NCI-H187 treated with DMSO at 0.1 percent for 48 hours (cell line): Measurements from ENCODE around the gene CCR9.
"Not testable (repeated sequence)": the region's sequence is repeated elsewhere in the genome, so short reads cannot be mapped to it uniquely, and the experiment has no call there.

Experiments used
- DNase-seq: peaks from one replicate; lab custom pipeline; 2025; lab: John Stamatoyannopoulos, UW

The CCR9 gene, protein sequence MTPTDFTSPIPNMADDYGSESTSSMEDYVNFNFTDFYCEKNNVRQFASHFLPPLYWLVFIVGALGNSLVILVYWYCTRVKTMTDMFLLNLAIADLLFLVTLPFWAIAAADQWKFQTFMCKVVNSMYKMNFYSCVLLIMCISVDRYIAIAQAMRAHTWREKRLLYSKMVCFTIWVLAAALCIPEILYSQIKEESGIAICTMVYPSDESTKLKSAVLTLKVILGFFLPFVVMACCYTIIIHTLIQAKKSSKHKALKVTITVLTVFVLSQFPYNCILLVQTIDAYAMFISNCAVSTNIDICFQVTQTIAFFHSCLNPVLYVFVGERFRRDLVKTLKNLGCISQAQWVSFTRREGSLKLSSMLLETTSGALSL

DNA sequence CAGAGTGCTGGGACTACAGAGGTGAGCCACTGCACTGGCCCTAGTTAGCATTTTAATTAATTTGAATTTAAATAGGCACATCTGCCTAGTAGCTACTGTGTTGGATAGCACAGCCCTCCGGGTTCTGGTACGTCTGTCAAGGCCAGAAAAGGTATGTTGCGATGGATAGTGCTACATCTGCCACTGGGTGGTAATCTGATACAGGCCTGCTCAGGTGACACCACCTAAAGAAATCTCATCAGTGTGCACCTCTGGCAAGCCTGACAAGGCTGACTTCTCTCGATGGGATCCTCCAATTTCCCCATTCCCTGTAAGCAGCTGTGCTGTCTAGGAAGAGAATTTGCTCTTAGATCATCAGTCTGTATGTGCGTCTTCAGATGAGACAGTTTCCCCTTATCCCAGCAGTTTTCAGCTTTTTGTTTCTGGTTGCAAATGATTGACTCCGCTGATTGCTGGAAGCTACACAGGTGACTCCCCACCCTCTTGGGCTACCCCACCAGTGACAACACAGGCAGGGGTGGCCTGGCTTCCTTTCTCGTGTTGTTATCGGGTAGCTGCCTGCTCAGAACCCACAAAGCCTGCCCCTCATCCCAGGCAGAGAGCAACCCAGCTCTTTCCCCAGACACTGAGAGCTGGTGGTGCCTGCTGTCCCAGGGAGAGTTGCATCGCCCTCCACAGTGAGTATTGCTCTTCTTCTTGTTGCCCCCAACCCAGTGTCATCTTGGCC lies at the start of gene CCR9:
TSS of gene CCR9 (plus strand) at position 565 of the 727 bp plus-strand sequence. CDS start 8,391 bp downstream, outside the sequence.
- DNase-seq = no peak

DNA sequence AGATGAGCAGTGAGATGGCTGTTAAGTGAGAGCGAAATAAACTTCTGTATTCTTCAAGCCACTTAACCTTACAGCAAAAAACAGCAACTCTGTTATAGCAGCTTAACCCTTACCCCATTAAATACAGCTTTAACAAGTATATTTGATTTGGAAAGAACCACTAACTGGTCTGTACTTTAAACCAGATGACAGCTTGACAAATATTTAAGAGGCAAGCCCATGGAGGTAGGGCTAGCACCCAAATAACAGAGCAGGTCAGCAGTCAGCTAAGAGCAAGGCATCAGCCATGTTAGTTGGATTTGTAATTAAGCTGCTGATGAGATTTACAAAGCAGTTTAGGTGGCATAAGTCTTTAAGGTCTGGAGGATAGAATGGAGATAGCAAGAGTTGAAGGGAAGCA lies 47.9 kb upstream of the CCR9 start:
- no peak for DNase-seq

DNA sequence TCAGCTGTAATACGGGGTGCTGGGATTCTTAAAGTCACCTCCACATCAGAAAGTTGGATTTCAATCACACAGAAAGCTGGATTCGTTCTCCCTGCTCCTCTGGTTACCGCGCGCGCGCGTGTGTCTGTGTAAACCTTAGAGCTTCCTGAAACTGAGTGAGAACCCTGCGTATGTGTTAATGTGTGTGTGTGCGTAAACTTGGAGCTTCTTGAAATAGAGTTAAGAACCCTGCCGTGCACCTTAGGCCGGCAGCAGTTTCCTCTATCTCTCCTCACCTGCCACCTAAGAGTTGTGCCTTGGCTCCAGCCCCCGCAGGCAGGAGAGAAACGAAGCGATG lies 45.0 kb upstream of the CCR9 start:
- DNase-seq = no peak

DNA sequence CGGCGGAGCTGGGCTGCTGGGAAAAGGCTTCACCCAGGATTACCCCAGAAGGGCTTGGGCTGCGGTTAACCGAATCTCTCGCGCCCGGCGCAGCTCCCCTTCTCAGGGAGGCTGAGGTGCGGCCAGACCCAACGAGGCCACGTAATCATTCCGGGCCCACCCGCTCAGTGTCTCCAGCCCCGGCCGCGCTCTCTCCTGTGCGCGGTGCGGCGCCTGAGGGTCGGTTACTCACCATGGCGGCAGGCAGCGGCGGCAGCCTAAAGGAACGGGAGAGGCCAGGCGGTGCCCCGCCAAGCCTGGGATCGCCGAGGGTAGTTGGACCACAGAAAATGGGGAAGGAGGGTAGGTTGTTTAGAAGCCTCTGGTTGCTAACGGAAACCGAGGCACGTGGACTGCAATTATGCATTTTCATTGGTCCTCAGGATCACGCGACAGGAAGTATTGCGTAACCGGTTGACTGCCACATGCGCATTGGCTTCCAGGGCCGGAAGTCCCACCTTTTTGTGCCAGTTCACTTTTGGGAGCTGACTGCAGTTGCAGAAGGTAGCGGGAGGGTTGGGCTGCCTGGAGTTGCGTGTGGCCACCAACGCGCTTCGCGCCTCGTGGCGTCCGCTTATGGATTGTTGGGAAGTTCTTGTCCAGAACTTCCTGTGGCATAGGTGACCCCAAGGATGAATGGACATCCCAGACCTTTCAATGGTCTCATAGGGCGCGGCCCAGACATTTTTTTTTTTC lies 44.4 kb upstream of the CCR9 start, which contains the start of gene LZTFL1:
TSS of gene LZTFL1 (minus strand) at position 363 of the 735 bp plus-strand sequence. CDS start at position 235, 128 bp downstream.
- DNase-seq = peak; percentile 35

DNA sequence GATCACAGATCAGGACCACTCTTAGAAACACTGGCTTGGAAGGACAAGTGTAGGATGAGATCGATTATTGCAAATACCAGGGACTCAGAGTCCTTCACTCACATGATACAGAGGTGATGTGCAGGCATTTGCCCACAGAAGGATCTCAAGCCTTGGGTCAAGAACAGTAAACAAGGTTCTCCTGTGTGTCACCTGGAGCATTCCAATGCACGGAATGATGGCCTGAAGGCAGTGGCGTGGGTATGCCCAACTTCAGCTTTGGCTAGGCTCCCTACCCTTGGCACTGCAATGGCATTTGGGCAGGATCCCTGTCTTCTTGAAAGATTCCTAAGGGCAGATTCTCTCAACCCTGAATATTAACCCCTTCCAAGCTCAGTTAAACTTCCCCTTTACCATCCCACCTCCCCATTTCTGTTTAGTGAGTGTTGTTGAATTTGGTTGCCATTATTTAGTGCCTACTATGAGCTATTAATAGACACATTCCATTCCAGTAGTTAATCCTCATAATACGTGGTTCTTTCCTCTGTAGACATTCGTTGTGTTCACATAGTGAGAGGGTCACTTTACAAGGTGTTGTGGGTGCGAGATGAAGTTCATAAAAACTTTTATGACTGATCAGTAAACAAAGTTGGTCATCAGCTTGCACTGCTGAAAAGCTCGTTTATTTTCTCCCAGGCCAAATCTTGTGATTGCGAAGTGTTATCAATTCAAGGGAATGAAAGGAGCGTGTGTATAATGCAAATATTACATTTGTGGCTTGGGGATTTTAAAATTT lies 43.3 kb upstream of the CCR9 start:
- DNase-seq = no peak

DNA sequence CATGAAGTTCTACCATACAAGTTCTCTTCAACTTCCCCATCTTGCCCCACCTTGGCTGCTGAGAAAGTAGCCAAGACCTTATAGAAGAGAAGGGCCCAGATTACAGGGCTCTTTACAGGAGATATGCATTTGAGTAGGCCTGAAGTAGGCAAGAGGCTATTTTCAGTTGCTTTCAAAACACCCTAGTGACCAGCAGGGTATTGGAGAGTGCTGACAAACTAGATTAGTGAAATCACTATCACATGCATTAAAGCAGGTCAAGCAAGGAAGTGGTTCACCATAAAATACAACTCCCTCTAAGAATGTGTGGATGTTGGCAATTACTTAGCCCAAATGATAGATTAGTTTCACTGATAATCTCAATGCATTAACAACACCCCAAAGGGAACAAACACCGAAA lies 41.7 kb upstream of the CCR9 start:
- DNase-seq = no peak

DNA sequence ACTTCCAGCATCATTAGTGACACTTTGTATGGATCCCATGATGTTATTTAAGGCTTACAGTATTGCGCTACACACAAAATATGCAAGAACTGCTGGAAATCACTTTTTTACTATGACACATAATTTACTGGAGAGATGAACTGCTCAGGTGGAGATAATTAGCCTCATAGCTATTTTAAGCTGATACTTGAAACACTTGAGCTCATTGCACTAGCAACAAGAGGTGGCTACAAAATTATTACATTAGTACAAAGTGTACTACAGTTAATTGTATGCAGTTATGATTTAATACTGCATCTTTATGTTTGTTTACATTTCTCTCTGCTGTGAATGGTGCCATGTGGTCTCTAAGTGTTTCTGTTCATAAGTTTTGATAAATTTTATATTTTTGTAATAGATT lies 38.0 kb upstream of the CCR9 start:
- no peak for DNase-seq

DNA sequence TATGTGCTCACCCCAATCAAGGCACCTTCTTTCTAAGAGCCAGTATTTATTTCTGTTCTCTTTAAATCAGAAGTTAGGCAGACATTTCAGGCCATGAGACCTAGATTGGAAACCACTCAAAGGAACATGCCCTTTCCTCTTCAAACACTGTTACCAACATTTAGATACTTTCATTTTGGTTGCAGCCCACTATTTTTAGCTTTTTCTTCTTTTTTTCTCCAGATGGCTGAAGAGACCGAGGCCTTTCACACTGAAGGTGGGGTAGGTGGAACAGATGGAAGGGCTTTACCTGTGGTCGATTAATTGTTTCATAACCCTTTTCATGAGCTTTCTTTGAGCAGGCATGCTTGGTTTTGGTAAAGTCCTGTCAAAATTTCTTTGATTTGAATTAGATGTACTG lies 33.5 kb upstream of the CCR9 start:
- no peak for DNase-seq

DNA sequence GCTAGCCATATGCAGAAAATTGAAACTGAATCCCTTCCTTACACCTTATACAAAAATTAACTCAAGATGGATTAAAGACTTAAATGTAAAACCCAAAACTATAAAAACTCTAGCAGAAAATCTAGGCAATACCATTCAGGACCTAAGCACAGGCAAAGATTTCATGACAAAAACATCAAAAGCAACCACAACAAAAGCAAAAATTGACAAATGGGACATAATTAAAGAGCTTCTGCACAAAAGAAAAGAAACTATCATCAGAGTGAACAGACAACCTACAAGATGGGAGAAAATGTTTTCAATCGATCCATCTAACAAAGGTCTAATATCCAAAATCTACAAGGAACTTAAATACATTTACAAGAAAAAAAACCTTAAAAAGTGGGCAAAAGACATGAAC lies 30.0 kb upstream of the CCR9 start:
- DNase-seq = not testable (repeated sequence)

DNA sequence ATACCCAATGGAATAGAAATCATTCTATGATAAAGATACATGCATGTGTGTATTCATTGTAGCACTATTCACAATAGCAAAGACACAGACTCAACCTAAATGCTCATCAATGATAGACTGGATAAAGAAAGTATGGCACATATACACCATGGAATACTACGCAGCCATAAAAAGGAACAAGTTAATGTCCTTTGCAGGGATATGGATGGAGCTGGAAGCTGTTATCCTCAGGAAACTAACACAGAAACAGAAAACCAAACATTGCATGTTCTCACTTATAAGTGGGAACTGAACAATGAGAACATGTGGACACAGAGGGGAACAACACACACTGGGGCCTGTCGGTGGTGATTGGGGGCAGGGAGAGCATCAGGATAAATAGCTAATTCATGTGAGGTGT lies 29.3 kb upstream of the CCR9 start:
- not testable (repeated sequence) for DNase-seq

DNA sequence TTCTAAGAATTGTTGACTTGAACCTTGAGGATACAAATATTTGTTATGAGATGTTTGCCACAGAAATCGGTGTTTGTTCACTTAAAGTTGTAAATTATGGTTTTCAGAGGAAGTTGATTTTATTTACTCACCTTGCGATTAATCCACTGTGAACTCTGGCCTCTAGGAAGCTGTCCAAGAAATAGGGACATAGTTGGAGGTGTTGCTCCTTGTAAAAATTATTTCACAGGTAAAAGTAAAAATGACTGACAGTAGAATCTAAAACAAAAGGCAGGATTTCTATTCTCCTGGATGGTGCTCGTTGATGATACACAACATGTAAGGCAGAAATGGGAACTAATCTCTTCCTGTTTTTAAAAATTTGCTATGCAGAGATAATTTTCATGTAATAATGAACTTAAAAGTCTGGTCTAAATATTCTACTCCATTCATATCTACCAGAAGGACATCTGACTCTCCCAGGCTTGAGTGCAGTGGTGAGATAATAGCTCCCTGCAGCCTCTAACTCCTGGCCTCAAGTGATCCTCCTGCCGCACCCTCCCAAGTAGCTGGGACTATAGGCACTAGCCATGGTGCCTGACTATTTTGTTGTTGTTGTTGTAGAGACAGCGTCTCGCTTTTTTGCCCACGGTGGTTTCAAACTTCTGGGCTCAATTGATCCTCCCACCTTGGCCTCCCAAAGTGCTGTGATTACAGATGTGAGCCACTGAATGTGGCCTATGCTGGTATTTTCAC lies 27.4 kb upstream of the CCR9 start:
- DNase-seq = no peak

DNA sequence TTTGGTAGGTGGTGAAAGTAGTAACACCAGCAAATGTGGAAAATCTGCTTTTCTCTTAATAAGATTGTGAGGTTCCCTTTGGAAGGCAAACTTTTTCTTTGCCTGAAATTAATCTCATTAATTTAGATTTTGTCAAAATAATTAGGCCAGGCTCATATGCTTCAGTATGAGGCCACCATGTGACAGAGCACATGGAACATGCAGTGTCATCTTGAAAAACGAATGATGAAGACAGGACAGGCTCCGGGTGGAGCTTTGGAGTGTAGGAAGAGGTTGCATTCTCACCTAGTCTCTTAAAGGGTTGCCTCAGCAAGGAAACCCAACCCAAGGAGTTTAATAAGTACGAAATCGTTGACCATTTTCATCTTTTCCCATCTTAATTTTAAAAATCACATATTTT lies 25.9 kb upstream of the CCR9 start:
- no peak for DNase-seq

DNA sequence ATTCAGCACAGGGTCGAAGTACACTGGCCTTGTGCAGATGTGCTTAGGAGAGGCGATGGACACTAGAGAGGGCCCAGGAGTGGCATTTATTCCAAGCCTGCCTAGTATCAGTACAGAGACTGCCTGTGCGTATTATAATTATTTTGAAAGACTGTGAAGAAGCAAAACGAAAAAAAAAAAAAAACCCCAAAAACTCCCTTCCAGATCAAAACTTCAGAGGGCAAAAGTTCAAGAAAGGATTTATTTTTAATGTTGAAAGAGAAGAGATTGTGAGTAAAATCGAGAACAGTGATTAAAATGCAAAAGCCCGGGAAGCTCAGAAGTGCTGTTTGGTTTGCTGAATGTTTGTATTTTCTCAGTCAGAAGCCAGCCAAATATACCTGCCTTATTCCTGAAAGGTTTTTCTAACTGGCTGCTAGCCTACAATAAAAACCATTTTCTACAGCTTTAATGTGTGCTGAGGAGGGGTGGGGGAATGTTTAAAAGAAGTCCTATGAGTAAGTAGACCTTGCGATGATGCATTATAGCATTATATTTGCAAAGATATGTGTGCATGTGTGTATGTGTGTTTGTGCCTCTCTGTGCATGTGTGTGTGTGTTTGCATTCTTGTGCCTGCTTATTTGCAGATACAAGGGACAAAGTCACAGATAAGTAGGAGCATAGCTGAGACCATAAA lies 25.2 kb upstream of the CCR9 start:
- no peak for DNase-seq

DNA sequence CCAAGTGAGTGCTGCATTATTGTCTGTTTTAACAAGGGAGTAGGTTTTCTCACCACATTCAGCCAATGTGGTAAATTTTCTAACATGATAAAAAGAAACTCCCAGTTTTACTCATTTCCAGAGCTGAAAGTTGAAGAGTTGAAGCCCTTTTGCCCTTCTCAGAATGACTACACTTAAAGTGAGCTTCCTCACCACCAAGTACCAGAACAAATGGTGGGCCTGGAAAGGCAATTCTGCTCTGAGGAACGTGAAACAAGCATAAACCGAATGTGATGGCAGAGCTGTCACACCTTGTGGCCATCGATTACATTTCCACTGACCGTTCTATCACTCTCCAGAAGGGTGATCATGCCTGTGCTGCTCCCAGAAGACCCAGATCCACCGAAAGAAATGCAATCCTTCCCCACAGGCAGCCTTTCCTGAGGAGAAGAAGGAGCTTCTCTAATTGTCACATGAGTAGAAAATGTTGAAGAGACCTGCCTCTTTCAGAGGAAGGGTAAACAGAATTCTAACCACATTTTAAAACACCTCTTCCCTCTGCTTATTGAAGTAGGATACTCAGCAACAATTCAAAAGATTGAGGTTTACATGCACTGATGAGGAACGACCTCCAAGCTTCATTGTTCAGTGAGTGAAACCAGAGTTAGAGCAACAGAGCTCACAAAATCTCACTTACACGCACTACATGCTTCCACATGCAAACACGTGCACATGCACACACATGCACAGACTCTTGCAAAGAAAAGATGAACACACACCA lies 21.4 kb upstream of the CCR9 start:
- peak; percentile 39 for DNase-seq

DNA sequence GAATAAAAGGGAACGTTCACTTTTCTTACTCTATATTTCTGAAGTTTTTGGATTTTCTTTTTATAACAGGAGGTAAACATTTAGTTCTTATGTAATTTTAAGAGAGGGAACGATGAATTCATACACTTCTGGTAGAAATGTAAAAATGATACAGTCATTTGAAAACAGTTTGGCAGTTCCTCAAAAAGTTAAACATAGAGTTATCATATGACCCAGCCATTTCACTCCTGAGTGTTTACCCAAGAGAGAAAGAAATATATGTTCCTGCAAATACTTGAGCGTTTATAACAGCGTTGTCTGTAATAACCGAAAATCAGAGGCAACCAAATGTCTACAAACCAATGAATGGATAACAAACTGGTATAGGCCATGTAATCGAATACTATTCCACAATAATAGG lies 20.8 kb upstream of the CCR9 start:
- no peak for DNase-seq

DNA sequence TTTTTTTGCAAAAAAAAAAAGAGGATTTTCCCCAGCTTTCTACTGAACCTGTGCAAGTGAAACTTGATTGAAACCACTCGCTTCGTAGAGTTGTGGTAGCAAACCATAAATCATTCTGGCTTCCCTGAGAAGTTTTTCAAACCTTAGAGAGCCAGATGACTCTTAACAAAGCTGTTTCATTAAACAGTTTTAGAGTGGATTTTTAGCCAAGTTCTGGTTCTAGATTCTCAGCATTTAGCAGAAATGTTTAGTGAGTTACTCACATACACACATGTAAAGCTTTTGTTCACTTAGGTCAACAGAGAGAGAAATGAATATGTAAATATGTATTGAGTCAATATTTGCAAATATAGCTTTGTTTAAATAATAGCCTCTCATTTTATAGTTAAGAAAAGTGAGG lies 18.1 kb upstream of the CCR9 start:
- no peak for DNase-seq

DNA sequence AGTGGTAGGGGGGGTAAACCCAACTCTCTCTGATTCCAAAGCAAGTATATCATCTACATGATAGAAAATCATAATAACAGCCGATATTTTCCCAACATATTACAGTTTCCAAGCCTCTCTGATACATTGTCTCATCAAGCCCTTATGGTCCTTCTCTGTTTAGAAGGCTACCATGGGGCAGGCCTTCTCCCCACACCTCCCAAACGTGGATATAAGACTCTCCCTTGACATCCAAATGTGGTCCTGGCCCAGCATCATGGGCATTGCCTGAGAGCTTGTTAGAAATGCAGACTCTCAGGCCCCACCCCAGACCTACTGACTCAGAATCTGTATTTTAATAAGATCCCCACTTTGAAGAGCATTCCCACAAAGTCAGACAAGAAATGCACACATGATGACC lies 17.7 kb upstream of the CCR9 start:
- DNase-seq = no peak

DNA sequence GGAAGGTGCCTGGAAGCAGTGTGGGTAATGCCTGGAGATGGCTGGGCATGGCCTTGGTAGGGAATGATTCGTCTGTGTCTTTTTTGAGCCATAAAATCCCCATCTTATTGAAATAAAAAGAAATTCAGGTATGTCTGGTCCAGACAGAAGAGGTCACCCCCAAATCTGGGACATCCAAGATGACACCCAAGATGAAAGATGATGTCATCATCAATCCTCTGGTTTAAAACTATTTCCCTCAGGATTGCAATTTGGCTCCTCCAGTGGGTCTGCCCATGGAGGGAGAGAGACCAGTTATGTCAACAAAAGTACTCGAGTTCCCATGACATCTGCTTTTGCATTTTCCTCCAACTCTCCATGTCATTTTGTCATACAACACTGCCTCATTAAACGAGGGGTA lies 16.7 kb upstream of the CCR9 start:
- DNase-seq = no peak

DNA sequence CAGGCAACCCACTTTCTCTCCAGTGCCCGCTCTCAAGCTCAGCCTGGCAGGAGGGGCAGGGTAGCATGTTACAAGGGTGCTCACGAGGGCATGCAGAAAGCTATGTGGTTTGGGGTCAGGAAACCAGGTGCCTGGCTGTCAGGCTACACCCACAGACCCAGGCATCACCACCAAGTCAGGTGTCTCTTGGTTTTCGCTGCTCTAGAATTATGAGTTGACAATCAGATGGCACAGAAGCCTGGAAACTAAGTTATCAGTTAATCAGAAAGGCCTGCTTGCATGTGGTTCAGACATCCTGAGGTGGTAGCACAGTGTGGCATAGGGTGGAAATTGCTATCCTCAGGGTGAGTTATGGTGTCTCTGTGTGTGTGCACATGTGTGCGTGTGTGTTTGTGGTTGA lies 16.2 kb upstream of the CCR9 start:
- DNase-seq = no peak

DNA sequence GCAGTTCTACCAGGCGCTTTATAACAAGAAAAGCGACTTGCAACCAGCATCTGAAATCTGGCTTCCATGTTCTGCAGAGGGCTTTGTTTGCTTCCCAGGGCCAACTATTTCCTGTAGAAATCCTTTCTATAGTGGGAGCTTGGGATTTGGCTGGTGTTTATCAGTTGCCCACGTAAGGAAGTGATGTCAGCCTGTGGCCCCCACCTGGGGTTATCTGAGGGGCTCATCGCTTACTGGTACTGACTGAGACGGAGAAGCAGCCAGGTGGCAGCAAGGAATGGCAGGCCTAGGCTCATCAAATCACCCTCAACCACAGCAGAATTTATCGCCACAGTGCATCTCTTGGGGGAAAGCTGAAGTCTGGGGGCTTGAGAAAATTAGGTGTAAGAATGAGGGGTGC lies 14.6 kb upstream of the CCR9 start:
- no peak for DNase-seq
